GM23338 (cell line): ENCODE results near the gene SLC35D2. TPM values are rescaled to one million over a fixed set of nuclear protein-coding genes. Genes with fewer than 3 reads are reported as not detected.
A peak's percentile ranks its signal among the peaks of the same experiment; 100 is the strongest.

Experiments used
- ATAC-seq: fragments of 200-7000 bp; cut with Tn5 transposase; 3 replicates; pipeline ENCODE4 v1.9.1; 2020
- DNase-seq: peaks from one replicate; pipeline ENCODE4 v3.0.0-alpha.2; 2015; ENCODE audit warnings: low spot score
- H2AFZ ChIP-seq: fragments of 200-600 bp; sonication (generic); 2 replicates; pipeline ENCODE4 v1.8.0; 2016; ENCODE audit warnings: antibody characterized with exemption, mild to moderate bottlenecking, moderate library complexity
- H3F3A ChIP-seq: fragments of 200-600 bp; sonication (generic); replicated peaks from 2 replicates; pipeline ENCODE4 v1.8.0; 2017; ENCODE audit warnings: antibody characterized with exemption, mixed run types, low read depth
- H3K27ac ChIP-seq: fragments of 200-600 bp; sonication (generic); 2 replicates; pipeline ENCODE4 v1.6.1; 2016; ENCODE audit warnings: low read depth
- H3K27me3 ChIP-seq: fragments of 200-600 bp; sonication (generic); 2 replicates; pipeline ENCODE4 v1.8.0; 2016; ENCODE audit warnings: mild to moderate bottlenecking, mixed run types, moderate library complexity; ENCODE audit not compliant: insufficient read depth
- H3K36me3 ChIP-seq: fragments of 200-600 bp; sonication (generic); 2 replicates; pipeline ENCODE4 v1.8.0; 2016; ENCODE audit warnings: mild to moderate bottlenecking; ENCODE audit not compliant: insufficient read depth
- H3K4me1 ChIP-seq: fragments of 200-600 bp; sonication (generic); 2 replicates; pipeline ENCODE4 v1.8.0; 2016; ENCODE audit warnings: mild to moderate bottlenecking, moderate library complexity; ENCODE audit not compliant: insufficient read depth
- H3K4me2 ChIP-seq: fragments of 200-600 bp; sonication (generic); 2 replicates; pipeline ENCODE4 v1.7.1; 2017; ENCODE audit warnings: mixed run types
- H3K4me3 ChIP-seq: fragments of 200-600 bp; sonication (generic); 2 replicates; pipeline ENCODE4 v1.6.1; 2016; ENCODE audit warnings: mixed run types
- H3K79me2 ChIP-seq: fragments of 200-600 bp; sonication (generic); replicated peaks from 2 replicates; pipeline ENCODE4 v1.8.0; 2017; ENCODE audit warnings: mild to moderate bottlenecking; ENCODE audit not compliant: insufficient read depth
- H3K9me2 ChIP-seq: fragments of 200-600 bp; sonication (generic); 2 replicates; pipeline ENCODE4 v1.8.0; 2017; ENCODE audit not compliant: insufficient read depth
- H4K20me1 ChIP-seq: fragments of 200-600 bp; sonication (generic); replicated peaks from 2 replicates; pipeline ENCODE4 v1.8.0; 2017; ENCODE audit warnings: mild to moderate bottlenecking; ENCODE audit not compliant: insufficient read depth
- H3K27ac Mint-ChIP-seq: 2 replicates; pipeline ENCODE4 v1.8.0; 2020; ENCODE audit warnings: inconsistent platforms, mild to moderate bottlenecking, moderate library complexity, mixed read lengths
- H3K27me3 Mint-ChIP-seq: 3 replicates; pipeline ENCODE4 v1.8.0; 2022; ENCODE audit warnings: low read depth, mild to moderate bottlenecking, moderate library complexity, mixed read lengths, inconsistent platforms; ENCODE audit not compliant: insufficient read depth, poor library complexity
- H3K36me3 Mint-ChIP-seq: 3 replicates; pipeline ENCODE4 v1.8.0; 2021; ENCODE audit warnings: low read depth, mild to moderate bottlenecking, inconsistent platforms, moderate library complexity, mixed read lengths
- H3K4me1 Mint-ChIP-seq: 3 replicates; pipeline ENCODE4 v1.8.0; 2020; ENCODE audit warnings: mild to moderate bottlenecking, inconsistent platforms, mixed read lengths
- H3K4me3 Mint-ChIP-seq: 3 replicates; pipeline ENCODE4 v1.8.0; 2021; ENCODE audit warnings: moderate library complexity, mild to moderate bottlenecking, inconsistent platforms, mixed read lengths
- H3K9me3 Mint-ChIP-seq: 3 replicates; pipeline ENCODE4 v1.8.0; 2020; ENCODE audit warnings: moderate library complexity, mild to moderate bottlenecking, inconsistent platforms, mixed read lengths
- EZH2 ChIP-seq: fragments of 200-600 bp; sonication (generic); IDR thresholded peaks from one replicate; pipeline ENCODE4 v1.8.0; 2017; ENCODE audit warnings: antibody characterized with exemption, mild to moderate bottlenecking, low read depth; ENCODE audit not compliant: unreplicated experiment
- STAT1 ChIP-seq: IDR thresholded peaks from one replicate; pipeline ENCODE4 v1.6.1; 2016; ENCODE audit warnings: antibody characterized with exemption; ENCODE audit not compliant: unreplicated experiment
- ZNF114 ChIP-seq: fragments of 250-450 bp; sonication (Bioruptor Pico); IDR thresholded peaks from 2 replicates; pipeline ENCODE4 v1.5.0; 2020; ENCODE audit warnings: mild to moderate bottlenecking, moderate library complexity
- ZNF331 ChIP-seq: fragments of 250-450 bp; sonication (Bioruptor Pico); IDR thresholded peaks from 2 replicates; pipeline ENCODE4 v1.5.0; 2020; ENCODE audit warnings: low read depth, mild to moderate bottlenecking, moderate library complexity
- ZNF462 ChIP-seq: fragments of 250-450 bp; sonication (Bioruptor Pico); IDR thresholded peaks from 2 replicates; pipeline ENCODE4 v1.5.0; 2020; ENCODE audit warnings: mild to moderate bottlenecking, moderate library complexity
- polyA plus RNA-seq: library from polyadenylated mRNA; unstranded; fragments of >200 nt; fragmentation: Nextera tagmentation; extraction: Ambion mirVana; gene quantifications from 2 replicates; pipeline ENCODE4 v1.2.1, GENCODE V29; 2016
- total RNA-seq: library from RNA; depleted of rRNA; stranded (reverse); fragments of >200 nt; shearing (Covaris generic); gene quantifications from 2 replicates; pipeline ENCODE4 v1.2.3, GENCODE V29; 2014

SLC35D2 gene
- total and polyA plus RNA-seq, 2 experiments from 2014 or later: 8.2 to 14.4 TPM

- no peak for TF ChIP-seq ZNF462 (CRISPR knock-in tag)
Measured at GRCh38 chr9:96348261-96348660, 35.2 kb downstream of the SLC35D2 start (continued).

GRCh38 chr9:96345551-96345950 is 38.0 kb downstream of the SLC35D2 start:
- Histone ChIP-seq H2AFZ (peak overlapping the region; percentile 84; the same call in 1 of the 2 replicates), H3K79me2 (no peaks in the 10 kb centered on the region), H3K27me3 (no peaks in the 10 kb centered on the region), H3F3A (0 out of 2 replicates have a peak, but pooled peaks cover 5% of the 10 kb centered on the region), H3K4me3 (no peak overlapping the region), H4K20me1 (no peaks in the 10 kb centered on the region), H3K4me2 (peak overlapping the region; percentile 58), H3K9me2 (no peaks in the 10 kb centered on the region), H3K4me1 (peaks cover 44% of the 10 kb centered on the region), H3K27ac (peak overlapping the region; percentile 72; the same call in 1 of the 2 replicates), H3K36me3 (no peaks in the 10 kb centered on the region)
- H3K4me3 Mint-ChIP-seq: no peak overlapping the region
- peaks cover 41% of the 10 kb centered on the region for H3K4me1 Mint-ChIP-seq
- ATAC-seq: peak; percentile 44
- H3K36me3 Mint-ChIP-seq: peaks cover 16% of the 10 kb centered on the region
- H3K27ac Mint-ChIP-seq: peak overlapping the region; percentile 51; the same call in 1 of the 2 replicates
- H3K9me3 Mint-ChIP-seq: no peaks in the 10 kb centered on the region; the same call in 2 of the 3 replicates
- no peaks in the 10 kb centered on the region for H3K27me3 Mint-ChIP-seq
- no peak for DNase-seq
- TF ChIP-seq STAT1: no peak
- TF ChIP-seq ZNF462 (CRISPR knock-in tag): no peak
- no peak for TF ChIP-seq ZNF331 (CRISPR knock-in tag)
- TF ChIP-seq EZH2: no peak
- no peak for TF ChIP-seq ZNF114 (CRISPR knock-in tag)
